HG03097 (cell line): ENCODE data around the gene MYZAP.

ENCODE experiments used
- ATAC-seq: cut with Tn5 transposase; IDR thresholded peaks from one replicate; pipeline ENCODE4 v1.9.1; 2021; ENCODE audit not compliant: unreplicated experiment, low FRiP score

MYZAP gene

DNA sequence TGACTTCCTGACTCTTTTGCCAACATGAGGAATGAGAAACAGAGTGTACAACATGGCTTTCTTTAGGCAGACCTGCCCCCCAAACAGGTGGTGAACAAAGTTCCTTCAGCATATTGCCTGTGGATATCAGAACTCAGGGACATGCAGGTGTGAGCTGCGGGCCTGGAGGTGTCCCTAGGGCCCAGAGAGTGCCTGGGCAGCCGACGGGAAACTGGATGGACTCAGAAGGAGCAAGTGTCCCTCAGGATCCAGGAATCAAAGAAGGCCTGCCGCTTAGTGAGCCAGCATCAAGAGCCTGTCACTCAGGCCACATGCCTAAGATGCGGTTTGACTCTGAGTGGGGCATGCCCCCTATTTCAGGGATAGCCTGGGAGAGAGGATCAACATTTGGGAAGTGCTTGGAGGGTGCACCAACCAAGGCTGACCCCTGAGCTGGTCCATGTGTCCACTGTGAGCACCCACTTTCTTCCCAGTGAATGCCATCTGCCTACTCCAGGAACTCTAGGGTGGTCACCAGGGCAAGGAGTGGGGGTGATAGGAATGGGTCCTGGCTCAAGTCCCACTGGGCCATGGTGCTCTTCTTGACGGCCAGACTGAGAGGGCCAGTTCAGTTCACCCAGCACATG is 98.8 kb downstream of the MYZAP start:
- ATAC-seq, result no peak

DNA sequence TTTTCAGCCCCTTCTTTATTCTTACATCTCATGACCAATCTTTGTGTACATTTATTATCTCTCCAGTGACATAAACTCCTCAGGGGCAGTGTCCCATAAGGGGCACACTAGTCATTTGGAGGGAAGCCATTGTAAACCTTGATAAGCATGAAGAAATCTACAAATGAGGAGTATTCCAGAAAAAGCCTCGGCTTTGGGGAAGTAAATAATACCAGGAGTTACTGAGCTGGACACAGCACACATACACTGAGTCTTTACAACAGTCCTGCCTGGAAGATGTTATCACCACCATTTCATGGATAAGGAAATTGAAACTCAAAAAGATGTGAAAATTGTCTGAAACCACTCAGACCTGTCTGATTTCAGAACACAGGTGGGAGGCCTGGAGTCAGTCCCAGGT is 99.4 kb downstream of the MYZAP start:
- ATAC-seq, result no peak

DNA sequence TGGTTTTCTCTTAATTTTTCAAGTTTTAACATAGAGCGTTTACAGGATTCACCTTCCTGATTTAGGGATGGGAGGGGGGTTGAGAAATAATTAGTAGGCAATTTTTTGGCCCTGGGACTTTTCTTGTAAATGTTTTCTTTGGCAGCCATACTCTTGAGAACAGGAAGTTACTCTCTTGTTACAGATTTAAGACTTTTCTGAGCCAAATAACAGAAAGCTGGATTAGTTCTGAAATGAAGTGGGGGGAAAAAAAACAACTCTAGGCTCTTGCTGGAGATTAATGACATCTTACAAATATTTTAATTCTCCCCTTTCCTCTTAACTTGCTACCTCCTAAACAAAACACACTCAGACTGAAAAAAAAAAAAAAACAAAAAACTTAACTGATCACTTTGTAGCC is 101.0 kb downstream of the MYZAP start:
- no peak for ATAC-seq

DNA sequence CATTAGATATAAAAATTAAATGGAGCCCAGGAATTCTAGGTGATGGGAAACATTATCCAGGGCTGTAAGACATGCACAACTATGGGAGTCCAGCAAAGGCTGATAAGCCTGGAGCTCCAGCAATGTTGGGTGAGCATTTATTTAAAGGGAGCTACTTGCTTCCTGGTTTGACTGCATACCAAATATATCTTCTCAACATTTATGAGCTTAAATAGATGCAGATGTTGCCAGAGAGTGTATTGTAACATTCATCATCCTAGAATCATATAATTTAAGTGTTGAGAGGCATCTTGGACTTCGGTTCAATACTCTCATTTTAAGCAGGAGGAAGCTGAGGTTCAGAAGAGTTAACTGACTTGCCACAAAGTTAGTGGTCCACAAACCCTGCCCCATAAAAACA is 102.6 kb downstream of the MYZAP start:
- no peak for ATAC-seq

DNA sequence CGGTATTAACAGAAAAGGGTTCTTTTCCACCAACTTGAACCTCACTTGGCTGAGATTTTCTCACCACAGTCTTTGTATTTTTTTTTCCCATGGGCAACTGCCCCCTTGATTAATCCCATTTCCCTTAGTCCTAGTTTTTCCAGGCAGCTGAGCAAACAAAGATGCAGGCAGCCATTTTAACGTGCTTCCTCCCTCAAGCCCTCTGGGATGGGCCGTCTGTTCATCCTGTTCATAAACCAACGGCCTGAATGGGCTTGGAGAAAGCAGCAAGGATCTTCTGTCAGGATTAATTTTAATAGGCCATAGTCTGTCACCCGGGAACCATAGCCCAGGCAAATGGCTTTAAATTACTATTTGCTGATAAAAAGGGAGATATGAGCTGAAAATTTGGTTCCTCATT is 104.4 kb downstream of the MYZAP start:
- no peak for ATAC-seq

DNA sequence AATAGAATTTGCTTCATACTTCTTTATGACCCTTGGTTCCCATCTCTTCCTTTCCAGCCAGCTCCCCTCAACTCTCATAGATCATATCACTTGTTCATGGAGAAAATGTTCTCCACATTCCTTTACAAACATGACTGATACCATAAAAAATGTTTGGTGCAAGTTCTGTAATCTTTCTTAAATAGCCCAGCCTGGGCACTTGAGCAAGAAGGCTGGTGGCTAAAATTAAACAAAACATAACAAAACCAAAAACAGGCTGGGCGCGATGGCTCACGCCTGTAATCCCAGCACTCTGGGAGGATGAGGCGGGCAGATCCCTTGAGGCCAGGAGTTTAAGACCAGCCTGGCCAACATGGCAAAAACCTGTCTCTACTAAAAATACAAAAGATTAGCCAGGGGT is 105.9 kb downstream of the MYZAP start:
- no peak for ATAC-seq

DNA sequence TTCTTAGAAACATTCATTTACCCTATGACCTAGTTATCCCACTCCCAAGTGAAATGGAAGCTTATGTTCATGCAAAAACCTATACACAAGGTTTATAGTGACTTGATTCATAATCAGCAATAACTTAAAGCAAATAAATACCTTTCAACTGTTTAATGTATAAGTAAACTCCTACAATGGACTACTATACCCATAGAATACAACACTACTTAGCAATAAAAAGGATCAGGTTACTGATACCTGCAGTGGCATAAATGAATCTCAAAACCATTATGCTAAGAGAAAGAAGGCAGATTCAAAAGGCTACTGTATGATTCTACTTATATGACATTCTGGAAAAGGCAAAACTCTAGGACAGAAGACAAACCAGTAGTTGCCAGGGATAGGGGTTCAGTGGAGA is 106.5 kb downstream of the MYZAP start:
- no peak for ATAC-seq

DNA sequence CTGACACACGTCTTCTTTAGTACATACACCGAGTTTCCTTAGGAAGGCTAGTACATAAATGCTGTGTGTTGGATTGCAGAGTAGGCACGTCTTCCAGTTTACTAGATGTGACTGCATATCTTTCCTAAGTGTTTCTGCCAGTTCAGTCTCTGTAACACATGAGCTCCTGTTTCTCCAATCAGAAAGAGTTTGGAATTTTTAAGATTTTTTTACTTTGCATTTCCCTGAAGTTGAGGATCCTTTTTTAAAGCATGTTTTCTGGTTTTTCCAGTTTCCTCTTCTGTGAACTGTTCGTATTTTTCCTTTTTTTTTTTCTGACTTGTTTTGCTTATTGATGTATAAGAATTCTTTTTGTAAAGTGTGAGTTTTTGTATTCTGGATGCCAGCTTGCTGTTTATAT is 107.3 kb downstream of the MYZAP start:
- no peak for ATAC-seq

DNA sequence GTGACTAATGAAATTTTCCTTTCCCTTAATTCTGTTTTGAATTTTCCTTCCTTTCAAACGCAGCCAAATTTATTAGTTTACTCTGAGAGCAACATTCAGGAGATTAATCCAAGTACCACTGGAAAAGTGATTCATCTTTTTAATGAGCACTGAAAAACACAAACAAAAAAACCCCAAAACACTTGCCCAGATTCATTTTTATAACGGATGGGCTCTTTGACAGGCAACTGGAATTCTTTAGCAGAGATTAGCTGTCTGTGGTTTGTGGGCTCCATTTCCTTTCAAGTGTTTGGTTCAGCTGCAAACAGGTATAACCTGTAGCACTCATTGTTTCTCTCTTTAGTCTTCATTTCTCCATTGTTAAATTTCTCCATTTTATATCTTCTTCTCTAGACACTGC is 111.7 kb downstream of the MYZAP start:
- ATAC-seq, result no peak

DNA sequence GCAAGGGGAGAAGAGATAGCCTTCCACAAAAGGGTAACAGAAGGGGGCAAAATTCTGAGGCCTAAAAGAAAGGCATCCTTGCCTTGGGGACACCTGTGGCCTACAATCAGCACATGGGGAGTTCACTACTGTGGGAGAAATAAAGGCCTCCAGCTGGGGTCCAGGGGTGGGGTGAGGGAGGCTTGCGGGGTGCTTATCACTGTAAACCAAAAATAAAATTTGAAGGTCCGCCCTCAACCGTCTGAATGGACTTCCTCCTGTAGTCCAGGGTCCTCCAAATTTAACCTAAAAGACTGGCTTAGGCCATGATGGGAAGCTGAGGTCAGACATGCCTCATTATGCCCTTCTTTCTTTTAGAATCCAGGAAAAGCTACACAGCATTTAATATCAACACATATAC is 112.7 kb downstream of the MYZAP start:
- ATAC-seq, result no peak

DNA sequence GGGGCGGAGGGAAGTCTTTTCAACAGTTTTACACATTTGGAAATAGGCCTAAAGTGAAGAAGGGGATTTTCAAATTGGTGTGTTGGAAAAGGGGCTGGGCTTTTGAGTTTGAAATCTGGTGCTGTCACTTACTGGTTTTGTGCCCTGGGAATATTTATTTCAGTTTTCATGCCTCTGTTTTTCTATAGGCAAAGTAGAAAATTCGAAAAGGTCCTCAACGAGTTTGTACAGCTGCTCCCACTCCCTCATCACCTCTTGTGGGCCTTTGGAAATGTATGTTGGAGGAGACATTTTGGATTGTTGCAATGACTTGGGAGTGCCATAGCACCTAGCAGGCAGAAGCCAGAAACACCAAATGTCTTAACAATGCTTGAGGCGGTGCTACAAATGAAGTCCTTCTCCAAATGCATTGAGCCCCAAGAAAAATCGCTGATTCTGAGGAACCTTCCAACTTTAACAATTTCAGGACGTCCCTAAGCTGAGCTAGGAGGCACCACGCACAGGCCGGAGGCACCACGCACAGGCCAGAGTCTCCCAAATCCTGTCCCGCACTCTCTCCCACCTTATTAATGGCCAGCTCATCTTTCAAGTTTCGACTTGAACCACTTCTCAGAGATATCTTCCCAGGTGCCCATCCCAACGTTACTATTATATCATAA is 114.2 kb downstream of the MYZAP start:
- no peak for ATAC-seq

DNA sequence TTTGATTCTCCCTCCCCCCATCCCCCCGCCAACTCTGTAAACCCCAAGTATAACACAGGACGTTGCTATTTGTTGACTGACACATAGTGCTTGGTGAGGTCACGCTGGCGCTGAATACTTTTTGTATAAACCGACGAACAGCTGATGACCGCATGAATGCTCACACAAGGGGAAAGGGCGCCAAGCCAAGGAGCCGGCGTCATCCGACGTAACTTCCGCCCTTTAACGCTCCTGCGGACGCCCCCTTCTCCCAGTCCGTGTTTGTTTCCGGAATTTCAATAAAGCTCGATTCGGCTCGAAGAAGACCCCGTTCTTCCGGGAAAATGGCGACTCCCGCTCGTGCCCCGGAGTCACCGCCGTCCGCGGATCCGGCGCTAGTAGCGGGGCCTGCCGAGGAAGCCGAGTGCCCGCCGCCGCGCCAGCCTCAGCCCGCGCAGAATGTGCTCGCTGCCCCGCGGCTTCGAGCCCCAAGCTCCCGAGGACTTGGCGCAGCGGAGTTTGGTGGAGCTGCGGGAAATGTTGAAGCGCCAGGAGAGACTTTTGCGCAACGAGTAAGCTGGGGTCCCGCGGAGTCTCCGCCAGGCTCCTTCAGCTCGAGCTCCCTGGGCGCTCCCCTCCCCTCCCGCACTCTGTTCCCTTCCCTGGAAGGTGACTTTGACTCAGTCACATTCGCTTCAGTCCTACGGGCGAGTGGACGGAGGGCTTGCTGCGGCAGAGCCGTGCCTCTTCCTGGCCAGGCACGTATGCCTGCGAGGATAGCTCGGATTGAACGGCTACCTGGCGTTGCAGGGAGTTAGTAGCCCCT is 114.9 kb downstream of the MYZAP start, which contains the start of gene POLR2M:
Gene POLR2M (plus strand): TSS at position 310 of the 805 bp plus-strand sequence. CDS start 129 bp downstream, at position 439.
- ATAC-seq, result peak; percentile 86

DNA sequence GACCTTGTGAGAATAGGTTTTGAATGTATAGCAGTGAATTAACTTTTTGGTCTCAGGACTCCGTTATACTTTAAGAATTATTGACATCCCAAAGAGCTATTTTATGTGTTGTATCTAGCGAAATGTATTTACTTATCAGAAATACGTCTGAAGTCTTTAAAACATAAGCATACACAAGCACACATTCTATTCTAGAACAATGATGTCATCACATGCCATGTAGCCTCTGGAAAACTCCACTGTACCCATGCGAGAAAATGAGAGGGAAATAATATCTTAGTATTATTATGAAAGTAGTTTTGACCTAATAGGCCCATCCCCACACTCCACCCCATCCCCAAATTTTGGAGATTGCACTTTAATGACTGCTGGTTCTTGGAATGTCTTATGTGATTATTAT is 116.3 kb downstream of the MYZAP start:
- ATAC-seq, result no peak

DNA sequence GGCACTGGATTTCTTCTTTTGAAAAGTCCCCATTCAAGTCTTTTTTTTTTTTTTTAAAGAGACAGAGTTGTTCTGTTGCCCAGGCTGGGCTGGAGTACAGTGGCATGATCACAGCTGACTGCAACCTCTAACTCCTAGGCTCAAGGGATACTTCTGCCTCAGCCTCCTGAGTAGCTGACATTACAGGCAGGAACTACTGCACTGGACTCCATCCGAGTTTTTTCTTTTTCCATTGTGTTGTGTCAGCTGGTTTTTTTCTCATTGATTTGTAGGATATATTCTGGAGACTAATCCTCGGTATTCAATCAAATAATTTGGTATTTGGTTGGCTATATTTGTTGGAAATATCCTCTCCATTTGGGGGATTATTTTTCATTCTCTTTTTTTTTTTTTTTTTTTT is 126.6 kb downstream of the MYZAP start:
- ATAC-seq, result no peak

DNA sequence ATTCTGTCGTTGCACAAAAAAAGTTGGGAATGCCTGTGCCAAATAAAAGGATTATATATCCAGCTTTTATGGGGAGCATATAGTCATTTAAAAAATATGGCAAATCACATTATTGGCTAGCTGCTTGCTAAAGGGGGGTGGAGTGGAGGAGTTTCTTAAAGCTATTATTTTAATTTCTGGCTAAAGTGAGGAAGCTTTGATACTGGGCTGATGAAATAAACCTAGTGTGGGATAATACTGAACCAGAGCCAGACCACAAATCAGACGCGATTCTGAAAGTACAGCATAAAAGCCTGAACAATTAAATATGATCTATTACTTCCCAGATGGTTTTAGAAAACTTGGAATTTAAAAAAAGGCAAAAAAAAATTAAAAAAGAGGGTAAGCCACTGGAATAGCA is 129.2 kb downstream of the MYZAP start:
- ATAC-seq, result no peak

DNA sequence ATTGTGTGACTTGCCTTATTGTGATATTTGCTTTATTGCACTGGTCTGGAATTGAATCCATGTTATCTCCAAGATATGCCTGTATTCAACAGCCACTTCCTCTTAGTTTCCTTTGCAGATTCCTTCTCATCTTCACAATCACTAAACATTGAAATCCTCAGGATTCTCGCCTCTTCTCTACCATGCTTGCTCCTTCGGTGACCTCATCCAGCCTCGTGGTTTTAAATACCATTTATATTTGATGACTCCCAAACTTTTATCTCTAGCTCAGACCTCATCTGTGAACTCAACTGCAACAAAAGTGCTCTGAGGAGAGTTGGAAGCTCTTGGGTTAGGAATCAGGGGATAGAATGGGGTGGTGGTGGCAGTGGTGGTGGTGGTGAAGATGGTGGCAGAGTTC is 134.7 kb downstream of the MYZAP start:
- no peak for ATAC-seq

DNA sequence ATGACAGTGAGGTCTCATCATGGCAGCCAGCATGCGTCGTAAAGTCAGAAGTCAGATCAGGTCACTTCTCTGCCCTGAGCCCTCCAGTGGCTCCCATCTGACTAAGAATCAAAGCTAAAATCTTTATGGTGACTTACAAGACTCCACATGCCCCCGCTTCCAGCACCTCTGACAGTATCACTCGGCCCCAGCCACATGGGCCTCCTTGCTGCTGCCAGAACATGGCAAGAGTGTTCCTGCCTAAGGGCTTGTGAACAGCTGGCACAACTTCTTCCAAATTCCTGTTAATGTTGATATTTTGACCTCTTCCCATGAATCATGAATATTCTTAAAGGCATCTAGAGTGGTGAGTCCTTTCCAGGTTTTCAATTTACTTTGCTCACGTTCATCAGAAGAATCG is 135.3 kb downstream of the MYZAP start:
- no peak for ATAC-seq

DNA sequence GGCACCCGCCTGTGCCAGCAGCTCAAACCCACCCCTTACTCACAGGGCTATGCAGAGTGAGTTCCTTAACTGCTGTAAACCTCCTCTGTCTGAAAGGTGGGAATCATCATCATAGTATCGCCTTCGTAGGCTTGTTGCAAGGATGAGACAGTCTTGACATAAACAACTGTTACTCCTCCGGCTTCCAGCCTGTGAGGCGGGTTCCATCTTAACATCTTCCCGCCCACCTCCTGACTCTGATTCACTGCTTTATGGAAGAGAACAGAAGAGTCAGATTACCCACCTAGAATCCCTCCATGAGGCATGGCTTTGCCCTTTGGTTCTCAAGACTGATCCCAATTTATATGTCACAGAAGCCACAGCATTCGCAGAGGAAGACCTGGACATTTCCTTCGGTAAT is 136.7 kb downstream of the MYZAP start:
- no peak for ATAC-seq

DNA sequence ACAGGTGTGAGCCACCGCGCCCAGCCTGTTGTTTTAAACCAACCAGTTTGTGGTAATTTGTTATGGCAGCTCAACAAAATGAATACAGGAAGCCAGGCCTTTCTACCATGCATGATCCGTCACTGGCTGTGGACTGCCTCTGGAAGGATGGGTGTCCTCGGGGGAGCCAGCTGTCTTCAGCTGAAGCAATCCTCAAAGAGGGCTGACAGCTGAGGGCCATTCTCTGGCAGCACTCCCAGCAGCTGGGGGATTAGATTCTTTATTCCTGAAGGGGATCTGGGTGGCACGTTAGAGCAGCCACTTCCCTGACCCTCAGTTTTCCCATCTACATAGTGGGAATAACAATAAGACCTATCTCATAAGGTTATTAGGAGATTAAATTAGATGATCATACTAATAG is 139.2 kb downstream of the MYZAP start:
- no peak for ATAC-seq

DNA sequence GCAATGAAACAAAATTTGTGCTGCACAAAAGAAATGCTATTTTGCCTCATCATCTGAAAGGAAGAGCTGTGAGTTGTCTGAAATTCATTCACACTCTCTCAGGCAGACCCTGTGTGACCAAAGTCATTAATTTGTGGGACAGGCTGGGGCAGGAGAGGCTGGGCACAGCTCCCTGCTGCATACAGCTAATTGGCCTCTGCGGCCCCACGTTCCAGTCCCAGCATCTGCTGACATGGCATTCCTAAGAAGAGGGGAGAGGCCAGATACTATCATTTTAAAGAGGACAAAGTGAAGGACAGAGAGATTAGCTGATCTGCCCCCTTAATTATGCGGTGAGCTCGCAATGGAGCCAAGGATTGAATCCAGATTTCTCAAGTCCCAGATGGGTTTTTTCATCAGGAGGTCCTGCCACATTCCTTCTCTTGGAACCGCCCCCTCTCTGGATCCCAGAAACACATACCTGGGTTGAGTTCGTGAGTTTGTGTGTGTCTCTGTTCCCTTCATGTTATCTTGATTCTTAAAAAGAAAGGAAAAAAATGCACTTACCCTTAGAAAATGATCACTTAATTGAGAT is 139.9 kb downstream of the MYZAP start:
- ATAC-seq, result no peak

DNA sequence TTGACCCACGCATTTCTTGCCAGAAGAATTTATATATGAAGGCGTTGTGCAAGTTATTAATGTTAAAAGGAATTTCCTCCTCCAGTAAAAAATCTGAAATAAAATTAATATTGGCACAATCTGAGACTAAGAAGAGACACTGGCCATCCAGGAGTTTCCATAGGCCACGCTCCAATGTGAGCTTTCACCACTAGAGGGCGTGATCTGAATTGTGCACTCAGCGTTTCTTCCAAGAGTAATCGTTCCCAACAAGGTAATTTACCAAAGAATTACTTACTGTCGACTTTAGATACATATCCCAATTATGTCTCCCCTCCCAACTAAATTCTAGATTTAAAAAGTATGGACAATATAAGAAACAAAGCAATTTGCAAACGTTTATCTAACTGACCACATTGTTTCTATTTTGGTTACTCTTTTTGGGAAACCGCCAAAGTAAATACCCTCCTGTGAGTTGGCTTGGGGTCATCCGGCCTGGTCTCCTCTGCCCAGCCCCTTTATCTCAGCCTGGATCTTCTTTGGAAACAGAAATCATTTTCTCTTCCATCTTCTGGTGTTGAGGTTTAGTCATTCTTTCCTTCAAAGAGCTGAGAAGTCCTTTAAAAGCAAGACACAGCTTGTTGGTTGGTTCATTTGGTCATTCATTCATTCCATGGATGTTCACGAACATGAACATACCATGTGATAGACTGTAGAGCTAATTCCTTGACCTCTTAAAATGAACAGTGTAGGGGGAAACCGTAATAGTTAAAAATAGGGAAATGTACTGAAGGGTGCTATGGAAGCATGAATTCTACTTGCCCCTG is 141.0 kb downstream of the MYZAP start:
- no peak for ATAC-seq
